Omental fat pad (tissue), 4 donors: ENCODE data around the gene SLC35D1. TPM values are rescaled to one million over a fixed set of nuclear protein-coding genes. Genes with fewer than 3 reads are reported as not detected.

Experiments used
- ATAC-seq: fragments of 150-250 bp; one replicate; pipeline ENCODE4 v1.9.1; 2016; ENCODE audit warnings: mild to moderate bottlenecking, moderate library complexity; ENCODE audit not compliant: low FRiP score
- DNase-seq: peaks from one replicate; pipeline ENCODE4 v3.0.0-alpha.2; 2019; ENCODE audit warnings: low spot score
- total RNA-seq, 4 donors: library from RNA; depleted of rRNA; stranded (reverse); fragments of >200 nt; gene quantifications; one replicate each; pipeline ENCODE4 v1.1.0, GENCODE V29; 2016
- TF ChIP-seq, protein P1 (sequence below), 3 donors: fragments of 450-650 bp; IDR thresholded peaks; one replicate each; pipeline ENCODE4 v1.5.1; 2016 to 2017; ENCODE audit warnings: antibody characterized with exemption in 3 of 3, mild to moderate bottlenecking in 3 of 3, moderate library complexity in 2 of 3

SLC35D1 gene
- total RNA-seq, 4 donors from 2014 or later, result 9.4 to 10.1 (median 9.6) TPM

DNA sequence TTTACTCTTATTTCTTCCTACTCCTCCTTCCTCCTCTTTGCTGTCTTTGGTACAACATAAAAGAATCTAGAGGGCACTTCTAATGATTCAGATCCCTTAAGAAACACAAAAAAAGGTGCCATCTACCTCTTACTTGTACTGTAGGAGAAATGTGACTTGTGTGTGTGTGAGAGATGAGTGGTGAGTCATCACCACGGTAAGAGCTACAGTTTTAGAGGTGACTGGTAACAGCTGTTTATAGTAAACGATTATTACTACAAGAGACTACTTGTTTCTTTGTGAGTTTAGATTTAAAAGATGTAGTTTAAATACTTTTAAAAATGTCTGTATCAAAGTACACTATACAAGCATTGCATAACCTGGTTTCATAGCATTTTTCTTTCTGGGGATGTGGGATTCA is 40.4 kb downstream of the SLC35D1 start:
- DNase-seq, result no peak
- TF ChIP-seq, protein P1, sequence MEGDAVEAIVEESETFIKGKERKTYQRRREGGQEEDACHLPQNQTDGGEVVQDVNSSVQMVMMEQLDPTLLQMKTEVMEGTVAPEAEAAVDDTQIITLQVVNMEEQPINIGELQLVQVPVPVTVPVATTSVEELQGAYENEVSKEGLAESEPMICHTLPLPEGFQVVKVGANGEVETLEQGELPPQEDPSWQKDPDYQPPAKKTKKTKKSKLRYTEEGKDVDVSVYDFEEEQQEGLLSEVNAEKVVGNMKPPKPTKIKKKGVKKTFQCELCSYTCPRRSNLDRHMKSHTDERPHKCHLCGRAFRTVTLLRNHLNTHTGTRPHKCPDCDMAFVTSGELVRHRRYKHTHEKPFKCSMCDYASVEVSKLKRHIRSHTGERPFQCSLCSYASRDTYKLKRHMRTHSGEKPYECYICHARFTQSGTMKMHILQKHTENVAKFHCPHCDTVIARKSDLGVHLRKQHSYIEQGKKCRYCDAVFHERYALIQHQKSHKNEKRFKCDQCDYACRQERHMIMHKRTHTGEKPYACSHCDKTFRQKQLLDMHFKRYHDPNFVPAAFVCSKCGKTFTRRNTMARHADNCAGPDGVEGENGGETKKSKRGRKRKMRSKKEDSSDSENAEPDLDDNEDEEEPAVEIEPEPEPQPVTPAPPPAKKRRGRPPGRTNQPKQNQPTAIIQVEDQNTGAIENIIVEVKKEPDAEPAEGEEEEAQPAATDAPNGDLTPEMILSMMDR (IDR thresholded peaks at IDR 0.05), result no peak
- ATAC-seq, result no peak

DNA sequence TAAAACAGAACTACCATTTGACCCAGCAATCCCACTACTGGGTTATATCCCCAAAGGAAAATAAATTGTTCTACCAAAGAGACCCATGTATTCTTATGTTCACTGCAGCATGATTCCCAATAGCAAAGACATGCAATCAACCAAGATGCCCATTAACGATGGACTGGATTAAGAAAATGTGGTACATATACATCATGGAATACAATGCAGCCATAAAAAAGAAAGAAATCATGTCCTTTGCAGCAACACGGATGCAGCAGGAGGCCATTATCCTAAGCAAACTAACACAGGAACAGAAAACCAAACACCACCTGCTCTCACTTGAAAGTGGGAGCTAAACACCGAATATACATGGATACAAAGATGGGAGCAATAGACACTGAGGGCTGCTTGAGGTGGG is 44.2 kb downstream of the SLC35D1 start:
- DNase-seq (no peak), ATAC-seq (no peak)
- TF ChIP-seq, protein P1 (IDR thresholded peaks at IDR 0.05), result no peak

DNA sequence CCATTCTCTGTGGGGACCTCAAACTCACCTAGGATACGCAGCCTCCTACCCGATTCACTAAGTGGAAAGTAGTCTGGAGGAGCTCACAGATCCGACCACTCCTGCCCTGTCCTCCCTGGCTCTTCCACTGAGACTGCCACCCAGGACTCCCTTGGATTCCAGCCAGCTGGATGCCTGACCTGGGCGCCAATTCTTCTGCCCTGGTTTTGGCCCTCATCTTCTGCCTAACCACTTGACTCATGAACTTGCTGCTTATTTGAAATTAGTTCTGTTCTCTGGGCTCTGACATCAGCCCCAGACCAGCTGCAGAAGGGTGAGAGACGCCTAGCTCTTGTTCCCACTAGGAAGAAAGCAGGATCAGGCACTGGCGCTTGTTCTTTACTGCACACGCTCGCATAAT is 48.9 kb downstream of the SLC35D1 start:
- TF ChIP-seq, protein P1 (IDR thresholded peaks at IDR 0.05), result no peak
- ATAC-seq (no peak), DNase-seq (no peak)

DNA sequence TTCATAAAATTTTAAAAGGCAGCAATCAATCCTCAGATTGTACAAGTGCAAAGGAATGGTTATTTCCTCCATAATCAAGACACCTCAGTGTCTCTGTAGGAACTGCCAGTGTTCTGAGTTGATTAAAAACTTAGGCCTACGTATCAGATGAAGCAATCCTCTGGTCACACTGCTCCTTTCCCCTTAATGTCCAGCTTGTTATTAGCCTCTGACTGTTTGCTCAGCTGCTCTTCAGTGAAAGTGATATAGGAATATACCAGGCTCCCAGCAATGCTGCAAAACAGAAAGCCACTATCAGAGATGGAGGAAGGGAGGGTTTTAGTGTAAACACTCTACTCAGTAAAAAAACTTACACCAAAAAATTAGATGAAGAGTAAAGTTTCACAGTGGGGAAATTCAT is 49.8 kb downstream of the SLC35D1 start:
- ATAC-seq, result no peak
- DNase-seq, result no peak

DNA sequence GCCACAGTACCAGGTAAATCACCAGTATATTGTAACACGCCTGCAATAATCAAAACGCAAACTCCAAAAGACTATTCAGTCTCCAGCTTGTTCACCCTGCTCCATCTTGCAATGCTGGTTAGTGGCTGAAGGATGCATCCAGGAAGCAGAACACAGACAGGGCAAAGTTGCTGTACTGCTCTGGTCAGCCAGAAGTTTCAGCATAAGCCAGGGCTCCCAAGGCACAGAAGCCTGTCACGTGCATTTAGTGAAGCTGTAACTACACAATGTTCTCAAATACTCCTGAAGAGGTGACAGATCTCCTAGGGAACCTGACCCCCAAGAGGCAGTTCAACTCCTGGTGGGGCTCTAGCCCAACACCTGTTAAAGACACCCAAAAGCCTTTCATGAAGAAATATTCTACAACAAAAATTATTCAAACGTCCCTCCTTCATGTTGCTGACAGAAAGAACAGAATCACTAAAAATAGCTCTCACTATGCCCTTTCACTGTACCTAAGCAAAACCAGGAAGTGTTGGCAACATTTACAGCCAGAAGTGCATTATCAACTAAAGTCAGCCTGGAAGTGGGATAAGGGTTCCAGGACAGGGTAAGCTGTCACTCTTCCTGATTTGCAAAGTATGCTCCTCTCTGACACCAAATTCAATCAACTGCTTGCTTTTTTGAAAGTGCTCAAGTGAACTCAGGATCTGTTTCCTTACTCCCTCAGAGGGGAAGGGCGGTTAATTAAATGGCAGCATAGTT is 52.1 kb downstream of the SLC35D1 start:
- ATAC-seq (no peak), DNase-seq (no peak)
- TF ChIP-seq, protein P1 (IDR thresholded peaks at IDR 0.05), result no peak

More for the DNA sequence above, 49.8 kb downstream of the SLC35D1 start:
- TF ChIP-seq, protein P1 (IDR thresholded peaks at IDR 0.05), result no peak

DNA sequence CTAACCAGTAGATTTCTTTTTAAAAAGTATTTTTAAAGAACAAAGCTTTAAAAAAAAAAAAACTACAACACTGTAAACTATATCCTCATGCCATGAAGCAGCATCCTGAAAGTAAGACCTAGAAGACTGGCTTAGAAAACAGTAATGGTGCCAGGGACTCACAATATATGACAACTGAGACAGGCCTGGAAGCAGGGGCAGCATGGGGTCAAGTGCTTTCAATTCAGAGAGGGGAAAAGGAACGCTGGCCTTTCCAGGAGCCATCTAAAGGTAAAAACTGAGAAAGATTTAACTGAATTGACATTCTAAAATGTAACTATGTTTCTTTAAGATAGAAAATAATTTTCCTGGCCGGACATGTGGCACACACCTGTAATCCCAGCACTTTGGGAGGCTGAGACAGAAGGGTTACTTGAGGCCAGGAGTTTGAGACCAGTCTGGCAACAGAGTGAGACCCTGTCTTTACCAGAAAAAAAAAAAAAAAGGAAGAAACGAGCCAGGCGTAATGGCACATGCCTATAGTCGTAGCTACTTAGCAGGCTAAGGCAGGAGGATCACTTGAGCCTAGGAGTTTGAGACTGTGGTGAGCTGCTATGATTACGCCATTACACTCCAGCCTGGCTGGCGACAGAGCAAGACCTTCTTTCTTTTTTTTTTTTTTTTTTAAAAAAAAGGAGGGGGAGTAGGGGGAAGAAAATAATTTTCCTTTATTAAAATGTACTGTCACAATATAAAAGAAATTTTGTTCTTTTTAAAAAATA is 54.1 kb downstream of the SLC35D1 start:
- DNase-seq (no peak), ATAC-seq (no peak)
- TF ChIP-seq, protein P1 (IDR thresholded peaks at IDR 0.05), result no peak
